HCT116 (cell line): ENCODE measurements around the gene PAPOLB.

Experiments
- CBX3 ChIP-seq: IDR thresholded peaks from 2 replicates; pipeline ENCODE4 v1.6.1; 2012; ENCODE audit warnings: low read depth
- CTCF ChIP-seq, 3 experiments: fragments of 200-600 bp in 1 of 3; sonication (generic) in 1 of 3; IDR thresholded peaks in 2 of 3; conservative IDR thresholded peaks in 1 of 3; 2 replicates each; pipeline ENCODE4 v1.5.1; 2012 to 2017; ENCODE audit warnings: low read depth in 2 of 3, low read length in 2 of 3, antibody characterized with exemption in 1 of 3, borderline replicate concordance in 1 of 3, control low read depth in 1 of 3, mild to moderate bottlenecking in 1 of 3, mixed read lengths in 1 of 3, mixed run types in 1 of 3, moderate library complexity in 1 of 3; ENCODE audit not compliant: insufficient read depth in 1 of 3
- JUND ChIP-seq: IDR thresholded peaks from 2 replicates; pipeline ENCODE4 v1.6.1; 2012

DNA sequence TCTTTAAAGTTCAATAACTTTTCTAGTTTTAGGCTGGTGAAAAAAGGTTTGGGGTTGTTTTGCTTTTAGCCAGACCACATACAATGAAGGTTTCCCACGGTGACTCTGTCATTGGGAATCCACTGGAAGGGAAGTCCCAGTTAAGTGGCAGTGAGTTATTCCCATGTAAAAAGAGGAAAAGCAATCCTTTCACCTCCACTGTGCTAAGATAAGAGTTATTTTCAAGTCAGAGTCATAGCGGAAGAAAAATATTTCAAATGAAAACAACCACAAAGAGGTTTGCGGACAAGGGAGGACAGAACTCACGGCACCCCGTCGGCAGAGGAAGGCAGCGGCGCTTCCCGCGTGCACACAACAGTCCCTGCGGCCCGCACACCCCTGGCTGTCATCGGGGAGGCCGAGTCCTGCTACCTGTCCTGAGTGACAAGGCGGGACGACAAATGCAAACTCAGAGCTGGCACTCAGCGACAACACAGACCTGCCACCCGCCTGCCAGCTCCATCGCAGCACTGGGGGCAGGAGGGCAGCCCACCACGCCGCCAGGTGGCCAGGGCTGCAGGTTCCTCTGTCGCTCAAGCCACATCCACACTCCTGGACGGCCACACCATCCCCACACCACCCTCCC lies 9.3 kb upstream of the PAPOLB start:
- TF ChIP-seq JUND (no peak), CTCF (IDR thresholded peaks at IDR 0.05 in 2 of 3, conservative IDR thresholded peaks at IDR 0.05 in 1 of 3; ENCODE audit: borderline replicate concordance in 1 of 3, insufficient read depth in 1 of 3, low read depth in 2 of 3, low read length in 2 of 3) (no peak), CBX3 (no peak)
